Loucy (cell line): Measurements from ENCODE around the gene ATF5.

Source experiments
- H2AFZ ChIP-seq: fragments of 200-600 bp; sonication (generic); 2 replicates; pipeline ENCODE4 v1.6.0; 2016; ENCODE audit warnings: antibody characterized with exemption, mild to moderate bottlenecking, low read length, moderate library complexity
- H3F3A ChIP-seq: fragments of 200-600 bp; 2 replicates; pipeline ENCODE4 v1.6.0; 2016; ENCODE audit warnings: antibody characterized with exemption, low read depth, mild to moderate bottlenecking
- H3K27me3 ChIP-seq: fragments of 200-600 bp; sonication (generic); 2 replicates; pipeline ENCODE4 v1.6.1; 2014; ENCODE audit warnings: low read length, mild to moderate bottlenecking; ENCODE audit not compliant: insufficient read depth, poor library complexity, severe bottlenecking
- H3K36me3 ChIP-seq: fragments of 200-600 bp; sonication (generic); 2 replicates; pipeline ENCODE4 v1.6.1; 2016; ENCODE audit warnings: low read length; ENCODE audit not compliant: insufficient read depth
- H3K4me1 ChIP-seq: fragments of 200-600 bp; sonication (generic); 2 replicates; pipeline ENCODE4 v1.5.1; 2014; ENCODE audit warnings: low read length, mild to moderate bottlenecking; ENCODE audit not compliant: insufficient read depth, poor library complexity, severe bottlenecking
- H3K4me2 ChIP-seq: fragments of 200-600 bp; sonication (generic); 2 replicates; pipeline ENCODE4 v1.6.0; 2014; ENCODE audit warnings: antibody characterized with exemption, low read length, low read depth, mild to moderate bottlenecking; ENCODE audit not compliant: poor library complexity, severe bottlenecking
- H3K4me3 ChIP-seq: fragments of 200-600 bp; sonication (generic); 2 replicates; pipeline ENCODE4 v1.5.1; 2014; ENCODE audit warnings: low read length, mild to moderate bottlenecking, mixed read lengths; ENCODE audit not compliant: poor library complexity, severe bottlenecking
- H3K79me2 ChIP-seq: fragments of 200-600 bp; sonication (generic); 2 replicates; pipeline ENCODE4 v1.6.1; 2014; ENCODE audit warnings: low read length; ENCODE audit not compliant: insufficient read depth
- H3K9ac ChIP-seq: fragments of 200-600 bp; sonication (generic); 2 replicates; pipeline ENCODE4 v1.6.0; 2014; ENCODE audit warnings: mild to moderate bottlenecking, low read depth, low read length, moderate library complexity; ENCODE audit not compliant: poor library complexity, severe bottlenecking
- H3K9me2 ChIP-seq: fragments of 200-600 bp; sonication (generic); replicated peaks from 2 replicates; pipeline ENCODE4 v1.6.1; 2016; ENCODE audit warnings: low read depth, low read length, mixed read lengths
- H3K9me3 ChIP-seq: fragments of 200-600 bp; sonication (generic); 2 replicates; pipeline ENCODE4 v1.6.1; 2014; ENCODE audit warnings: mild to moderate bottlenecking, antibody characterized with exemption, low read length, low read depth; ENCODE audit not compliant: insufficient read depth
- H4K20me1 ChIP-seq: fragments of 200-600 bp; sonication (generic); 2 replicates; pipeline ENCODE4 v1.6.0; 2014; ENCODE audit warnings: antibody characterized with exemption, low read length, mild to moderate bottlenecking; ENCODE audit not compliant: insufficient read depth, poor library complexity, severe bottlenecking
- EZH2phosphoT487 ChIP-seq: fragments of 200-600 bp; IDR thresholded peaks from 2 replicates; pipeline ENCODE4 v1.6.1; 2018; ENCODE audit warnings: antibody characterized with exemption, mild to moderate bottlenecking, moderate library complexity, borderline replicate concordance
- TF ChIP-seq, protein P1 (sequence below): fragments of 200-600 bp; sonication (generic); conservative IDR thresholded peaks from 2 replicates; pipeline ENCODE4 v1.5.1; 2014; ENCODE audit warnings: mild to moderate bottlenecking, antibody characterized with exemption, low read length

ATF5 gene

DNA sequence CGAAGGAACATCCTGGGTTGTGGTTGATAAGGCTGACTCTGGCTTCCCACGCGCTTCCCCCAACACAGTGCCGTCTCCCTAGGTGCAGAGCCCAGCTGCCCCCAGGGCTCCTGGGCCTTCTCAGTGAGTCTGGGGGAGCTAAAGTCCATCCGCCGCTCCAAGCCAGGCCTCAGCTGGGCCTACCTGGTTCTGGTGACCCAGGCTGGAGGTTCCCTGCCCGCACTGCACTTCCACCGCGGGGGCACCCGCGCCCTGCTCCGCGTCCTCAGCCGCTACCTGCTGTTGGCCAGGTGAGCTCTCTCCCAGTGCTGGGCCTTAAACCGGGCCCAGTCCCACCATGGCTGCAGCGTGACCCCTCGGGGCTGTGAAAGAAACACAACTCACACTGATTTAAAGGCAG is 47.8 kb upstream of the ATF5 start:
- peaks cover 17% of the 10 kb centered on the region; the same call in 1 of the 2 replicates for H3K36me3 ChIP-seq
- H3K4me3 ChIP-seq, result no peak overlapping the region
- no peaks in the 10 kb centered on the region for H3K27me3 ChIP-seq
- H3K9ac ChIP-seq, result no peak overlapping the region
- peaks cover 14% of the 10 kb centered on the region; the same call in 1 of the 2 replicates for H3K79me2 ChIP-seq
- H4K20me1 ChIP-seq, result peaks cover 6% of the 10 kb centered on the region
- H3K4me2 ChIP-seq, result no peak overlapping the region
- H3K9me2 ChIP-seq, result no peaks in the 10 kb centered on the region
- peaks cover 14% of the 10 kb centered on the region for H3K4me1 ChIP-seq
- no peak overlapping the region for H2AFZ ChIP-seq
- no peak for TF ChIP-seq EZH2phosphoT487
- TF ChIP-seq, protein P1, sequence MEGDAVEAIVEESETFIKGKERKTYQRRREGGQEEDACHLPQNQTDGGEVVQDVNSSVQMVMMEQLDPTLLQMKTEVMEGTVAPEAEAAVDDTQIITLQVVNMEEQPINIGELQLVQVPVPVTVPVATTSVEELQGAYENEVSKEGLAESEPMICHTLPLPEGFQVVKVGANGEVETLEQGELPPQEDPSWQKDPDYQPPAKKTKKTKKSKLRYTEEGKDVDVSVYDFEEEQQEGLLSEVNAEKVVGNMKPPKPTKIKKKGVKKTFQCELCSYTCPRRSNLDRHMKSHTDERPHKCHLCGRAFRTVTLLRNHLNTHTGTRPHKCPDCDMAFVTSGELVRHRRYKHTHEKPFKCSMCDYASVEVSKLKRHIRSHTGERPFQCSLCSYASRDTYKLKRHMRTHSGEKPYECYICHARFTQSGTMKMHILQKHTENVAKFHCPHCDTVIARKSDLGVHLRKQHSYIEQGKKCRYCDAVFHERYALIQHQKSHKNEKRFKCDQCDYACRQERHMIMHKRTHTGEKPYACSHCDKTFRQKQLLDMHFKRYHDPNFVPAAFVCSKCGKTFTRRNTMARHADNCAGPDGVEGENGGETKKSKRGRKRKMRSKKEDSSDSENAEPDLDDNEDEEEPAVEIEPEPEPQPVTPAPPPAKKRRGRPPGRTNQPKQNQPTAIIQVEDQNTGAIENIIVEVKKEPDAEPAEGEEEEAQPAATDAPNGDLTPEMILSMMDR, result no peak
- H3K9me3 ChIP-seq, result no peaks in the 10 kb centered on the region
- H3F3A ChIP-seq, result no peaks in the 10 kb centered on the region

DNA sequence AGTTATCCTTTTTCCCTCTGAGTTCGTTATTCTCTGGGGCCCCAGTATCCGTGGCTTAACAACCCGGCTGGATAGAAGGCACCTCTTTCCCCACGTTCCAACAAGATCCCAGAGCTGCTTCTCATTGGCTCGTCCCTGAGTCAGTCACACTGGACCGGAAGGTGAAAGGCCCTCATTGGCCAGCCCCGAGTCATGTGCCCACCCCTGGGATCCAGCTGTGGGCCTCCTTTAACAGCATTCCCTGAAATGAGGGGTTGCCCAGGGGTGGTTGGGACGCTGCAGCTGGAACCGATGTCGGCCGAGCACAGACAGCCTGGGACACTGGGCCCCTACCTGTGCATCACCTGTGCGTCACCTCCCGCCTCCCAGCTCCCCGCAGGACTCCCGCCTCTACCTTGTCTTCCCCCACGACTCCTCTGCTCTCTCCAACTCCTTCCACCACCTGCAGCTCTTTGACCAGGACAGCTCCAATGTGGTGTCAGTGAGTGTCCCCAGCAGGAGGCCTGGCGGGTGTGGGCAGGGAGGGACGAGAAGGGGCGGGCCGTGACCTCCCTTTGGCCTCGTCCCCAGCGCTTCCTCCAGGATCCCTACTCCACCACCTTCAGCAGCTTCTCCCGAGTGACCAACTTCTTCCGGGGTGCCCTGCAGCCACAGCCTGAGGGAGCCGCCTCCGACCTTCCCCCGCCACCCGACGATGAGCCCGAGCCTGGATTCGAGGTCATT is 47.2 kb upstream of the ATF5 start:
- TF ChIP-seq, protein P1, result no peak
- TF ChIP-seq EZH2phosphoT487, result no peak
- no peaks in the 10 kb centered on the region for H3K9me2 ChIP-seq
- no peak overlapping the region for H3K4me3 ChIP-seq
- H3K4me1 ChIP-seq, result peaks cover 14% of the 10 kb centered on the region
- H2AFZ ChIP-seq, result no peak overlapping the region
- H4K20me1 ChIP-seq, result peaks cover 6% of the 10 kb centered on the region
- no peaks in the 10 kb centered on the region for H3F3A ChIP-seq
- H3K9me3 ChIP-seq, result no peaks in the 10 kb centered on the region
- H3K4me2 ChIP-seq, result no peak overlapping the region
- H3K36me3 ChIP-seq, result peaks cover 17% of the 10 kb centered on the region; the same call in 1 of the 2 replicates
- H3K9ac ChIP-seq, result no peak overlapping the region
- H3K79me2 ChIP-seq, result peaks cover 13% of the 10 kb centered on the region; the same call in 1 of the 2 replicates
- H3K27me3 ChIP-seq, result no peaks in the 10 kb centered on the region

DNA sequence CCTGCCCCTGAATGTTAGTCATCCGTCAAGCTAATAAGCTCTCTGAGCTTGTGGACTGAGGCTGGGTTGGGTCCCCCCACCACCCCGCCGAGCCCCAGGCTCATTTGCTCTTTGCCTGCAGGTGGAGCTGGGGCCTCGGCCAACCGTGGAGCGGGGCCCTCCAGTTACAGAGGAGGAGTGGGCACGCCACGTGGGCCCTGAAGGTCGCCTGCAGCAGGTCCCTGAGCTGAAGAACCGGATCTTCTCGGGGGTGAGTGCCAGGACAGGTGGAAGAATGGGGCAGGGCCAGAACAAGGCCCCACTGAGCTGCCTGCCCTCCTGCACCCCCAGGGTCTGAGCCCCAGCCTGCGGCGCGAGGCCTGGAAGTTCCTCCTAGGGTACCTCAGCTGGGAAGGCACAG is 46.4 kb upstream of the ATF5 start:
- no peaks in the 10 kb centered on the region for H3K9me3 ChIP-seq
- H3K4me1 ChIP-seq, result peaks cover 14% of the 10 kb centered on the region
- peaks cover 13% of the 10 kb centered on the region; the same call in 1 of the 2 replicates for H3K79me2 ChIP-seq
- H3K4me3 ChIP-seq, result no peak overlapping the region
- H3K9me2 ChIP-seq, result no peaks in the 10 kb centered on the region
- no peaks in the 10 kb centered on the region for H3F3A ChIP-seq
- H3K9ac ChIP-seq, result no peak overlapping the region
- H3K4me2 ChIP-seq, result no peak overlapping the region
- H3K36me3 ChIP-seq, result peaks cover 17% of the 10 kb centered on the region; the same call in 1 of the 2 replicates
- H2AFZ ChIP-seq, result no peak overlapping the region
- H3K27me3 ChIP-seq, result no peaks in the 10 kb centered on the region
- H4K20me1 ChIP-seq, result peaks cover 6% of the 10 kb centered on the region
- no peak for TF ChIP-seq EZH2phosphoT487
- TF ChIP-seq, protein P1, result no peak
